Mucosa of stomach (tissue), 1 donor: ENCODE measurements around the gene GYG2.
"Not testable (repeated sequence)": the region's sequence is repeated elsewhere in the genome, so short reads cannot be mapped to it uniquely, and the experiment has no call there.

ENCODE experiments used
- H3K27me3 ChIP-seq: one replicate; pipeline ENCODE4 v1.7.0; 2013; ENCODE audit warnings: mild to moderate bottlenecking, low read length; ENCODE audit not compliant: control insufficient read depth, insufficient read depth
- H3K36me3 ChIP-seq: one replicate; pipeline ENCODE4 v1.7.0; 2013; ENCODE audit warnings: low read length; ENCODE audit not compliant: control insufficient read depth, insufficient read depth
- H3K4me1 ChIP-seq: one replicate; pipeline ENCODE4 v1.7.0; 2013; ENCODE audit warnings: mild to moderate bottlenecking, low read length; ENCODE audit not compliant: control insufficient read depth, insufficient read depth
- H3K4me3 ChIP-seq: one replicate; pipeline ENCODE4 v1.7.0; 2013; ENCODE audit warnings: low read length
- H3K9ac ChIP-seq: one replicate; pipeline ENCODE4 v1.7.0; 2013; ENCODE audit warnings: mild to moderate bottlenecking, low read length, moderate library complexity
- H3K9me3 ChIP-seq: one replicate; pipeline ENCODE4 v1.7.0; 2013; ENCODE audit warnings: mild to moderate bottlenecking, low read length, moderate library complexity; ENCODE audit not compliant: control insufficient read depth
- donor health status: Pancreatic carcinoma.

Gene GYG2

DNA sequence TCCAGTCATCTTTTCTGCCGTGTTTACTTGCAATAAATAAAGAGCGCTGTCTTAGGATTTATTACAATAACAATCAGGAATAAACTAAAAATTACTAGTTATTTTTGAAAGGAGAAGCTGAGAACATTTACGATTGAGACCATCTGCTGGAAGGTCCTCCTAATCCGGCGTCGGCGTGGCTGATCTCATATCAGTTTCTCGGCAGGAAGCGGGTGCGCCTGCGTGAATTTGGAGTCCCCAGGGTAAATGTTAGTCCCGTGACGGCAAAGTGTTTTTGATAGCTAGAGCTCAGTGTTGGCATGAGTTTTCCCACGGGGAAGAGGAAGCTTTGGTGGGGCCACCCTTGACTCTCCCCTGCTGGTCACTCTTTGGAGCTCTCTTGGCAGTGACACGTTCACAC is 31.9 kb upstream of the GYG2 start:
- not testable (repeated sequence) for H3K9ac ChIP-seq, H3K36me3 ChIP-seq

DNA sequence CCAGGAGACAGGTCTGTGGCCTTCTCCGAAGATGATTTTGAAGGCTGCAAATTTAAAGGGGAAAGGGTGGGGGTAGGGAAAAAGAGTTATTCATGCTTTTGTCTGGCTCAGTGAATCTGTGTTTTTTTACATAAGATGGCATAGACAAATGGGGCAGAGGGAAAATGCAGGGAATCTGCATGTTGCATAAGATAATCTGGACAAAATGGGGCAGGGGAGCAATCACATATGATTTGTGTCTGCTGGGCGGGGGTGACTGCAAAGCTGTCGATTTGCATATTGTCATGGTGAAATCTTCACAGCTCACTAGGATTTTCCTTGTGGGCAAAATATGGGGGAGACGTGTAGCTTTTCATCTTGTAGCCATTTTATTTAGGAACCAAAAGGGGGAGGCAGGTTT is 29.4 kb upstream of the GYG2 start:
- no peaks in the 10 kb centered on the region for H3K27me3 ChIP-seq
- H3K9ac ChIP-seq: no peak overlapping the region
- no peaks in the 10 kb centered on the region for H3K36me3 ChIP-seq
- no peaks in the 10 kb centered on the region for H3K9me3 ChIP-seq
- no peak overlapping the region for H3K4me3 ChIP-seq
- H3K4me1 ChIP-seq: no peaks in the 10 kb centered on the region

More for the DNA sequence above, 31.9 kb upstream of the GYG2 start:
- not testable (repeated sequence) for H3K4me1 ChIP-seq, H3K27me3 ChIP-seq, H3K9me3 ChIP-seq, H3K4me3 ChIP-seq

DNA sequence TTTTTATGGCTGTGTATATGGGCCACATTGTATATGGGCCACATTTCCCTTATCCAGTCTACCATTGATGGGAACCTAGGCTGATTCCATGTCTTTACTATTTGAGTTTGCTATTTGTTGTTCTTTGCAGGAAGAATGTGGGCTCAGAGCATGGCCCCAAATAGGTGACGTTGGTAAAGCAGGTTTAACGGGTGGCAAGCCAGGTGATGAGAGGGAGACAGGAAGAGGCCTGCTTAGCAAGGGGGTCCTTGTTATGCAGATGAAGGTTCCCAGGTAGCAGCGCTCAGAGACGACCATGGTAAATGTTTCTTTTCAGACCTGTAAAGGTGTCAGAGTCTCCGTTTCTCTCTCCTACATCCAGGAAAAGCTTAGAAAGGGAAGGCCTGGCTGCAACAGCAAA is 28.8 kb upstream of the GYG2 start:
- not testable (repeated sequence) for H3K9ac ChIP-seq, H3K4me1 ChIP-seq, H3K4me3 ChIP-seq, H3K27me3 ChIP-seq, H3K9me3 ChIP-seq, H3K36me3 ChIP-seq

DNA sequence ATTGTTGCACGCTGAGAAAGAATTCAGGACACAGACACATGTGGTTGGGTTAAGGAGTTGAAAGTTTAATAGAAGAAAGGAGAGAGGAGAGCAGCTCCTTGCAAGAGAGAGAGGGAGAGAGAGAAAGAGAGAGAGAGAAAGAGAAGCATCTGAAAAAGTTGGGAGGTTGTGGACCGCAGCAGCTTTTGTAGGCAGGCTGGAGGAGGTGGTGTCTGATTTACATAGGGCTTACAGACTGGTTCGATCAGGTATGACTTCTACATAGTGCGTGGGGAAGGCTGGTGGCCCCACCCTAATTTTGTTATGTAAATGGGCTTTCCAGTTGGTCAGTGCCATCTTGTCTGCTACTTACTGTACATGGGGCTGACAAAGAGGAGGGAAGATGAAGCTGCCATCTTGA is 27.5 kb upstream of the GYG2 start:
- Histone ChIP-seq H3K4me3 (no peak overlapping the region), H3K27me3 (no peaks in the 10 kb centered on the region), H3K4me1 (no peaks in the 10 kb centered on the region), H3K9me3 (no peaks in the 10 kb centered on the region), H3K9ac (no peak overlapping the region), H3K36me3 (no peaks in the 10 kb centered on the region)

- not testable (repeated sequence) for H3K9ac ChIP-seq, H3K36me3 ChIP-seq, H3K4me3 ChIP-seq, H3K4me1 ChIP-seq, H3K27me3 ChIP-seq, H3K9me3 ChIP-seq
These were observed 26.2 kb upstream of the GYG2 start for GRCh38 chrX:2802376-2803090.

DNA sequence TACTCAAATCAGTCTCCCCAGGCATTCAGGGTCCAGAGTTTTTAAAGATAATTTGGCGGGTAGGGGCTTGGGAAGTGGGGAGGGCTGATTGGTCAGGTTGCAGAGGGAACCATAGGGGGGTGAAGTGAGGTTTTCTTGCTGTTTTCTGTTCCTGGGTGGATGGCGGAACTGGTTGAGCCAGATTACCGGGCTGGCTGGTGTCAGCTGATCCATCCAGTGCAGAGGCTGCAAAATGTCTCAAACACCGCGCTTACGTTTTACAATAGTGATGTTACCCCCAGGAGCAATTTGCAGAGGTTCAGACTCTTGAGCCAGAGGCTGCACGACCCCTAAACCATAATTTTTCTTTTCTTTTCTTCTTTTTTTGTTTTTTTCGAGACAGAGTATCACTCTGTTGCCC is 25.2 kb upstream of the GYG2 start:
- not testable (repeated sequence) for H3K9ac ChIP-seq, H3K4me1 ChIP-seq, H3K27me3 ChIP-seq, H3K9me3 ChIP-seq, H3K36me3 ChIP-seq, H3K4me3 ChIP-seq

DNA sequence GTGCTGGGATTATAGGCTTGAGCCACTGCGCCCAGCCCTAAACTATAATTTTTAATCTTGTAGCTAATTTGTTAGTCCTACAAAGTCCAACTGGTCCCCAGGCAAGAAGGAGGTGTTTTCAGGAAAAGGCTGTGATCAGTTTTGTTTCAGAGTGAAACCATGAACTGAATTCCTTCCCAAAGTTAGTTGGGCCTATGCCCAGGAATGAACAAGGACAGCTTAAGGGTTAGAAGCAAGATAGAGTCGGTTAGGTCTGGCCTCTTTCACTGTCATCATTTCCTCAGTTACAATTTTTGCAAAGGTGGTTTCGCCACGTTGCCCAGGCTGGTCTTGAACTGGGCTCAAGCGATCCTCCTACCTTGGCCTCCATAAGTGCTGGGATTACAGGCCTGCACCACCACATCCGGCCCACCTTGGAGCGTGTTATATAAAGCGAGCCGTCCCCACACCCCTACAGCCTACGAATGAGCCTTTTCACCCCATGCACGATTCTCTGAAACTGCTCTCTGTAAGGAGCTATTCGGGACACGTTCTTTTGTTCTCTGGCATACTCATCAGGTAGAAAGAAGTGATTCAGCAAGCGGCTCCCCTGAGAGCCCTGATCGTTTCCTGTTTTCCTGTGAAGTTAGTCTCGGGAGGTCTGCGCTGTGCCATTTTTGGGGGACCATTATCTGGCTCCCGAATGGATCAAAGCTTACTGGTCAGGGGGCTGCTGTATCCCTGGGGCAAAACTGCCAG is 24.5 kb upstream of the GYG2 start:
- not testable (repeated sequence) for H3K4me1 ChIP-seq, H3K36me3 ChIP-seq, H3K9me3 ChIP-seq, H3K27me3 ChIP-seq, H3K4me3 ChIP-seq, H3K9ac ChIP-seq

GRCh38 chrX:2804858-2805257 is 23.9 kb upstream of the GYG2 start:
- H3K9me3 ChIP-seq, H3K9ac ChIP-seq, H3K36me3 ChIP-seq, H3K4me3 ChIP-seq, H3K4me1 ChIP-seq, H3K27me3 ChIP-seq: not testable (repeated sequence)

DNA sequence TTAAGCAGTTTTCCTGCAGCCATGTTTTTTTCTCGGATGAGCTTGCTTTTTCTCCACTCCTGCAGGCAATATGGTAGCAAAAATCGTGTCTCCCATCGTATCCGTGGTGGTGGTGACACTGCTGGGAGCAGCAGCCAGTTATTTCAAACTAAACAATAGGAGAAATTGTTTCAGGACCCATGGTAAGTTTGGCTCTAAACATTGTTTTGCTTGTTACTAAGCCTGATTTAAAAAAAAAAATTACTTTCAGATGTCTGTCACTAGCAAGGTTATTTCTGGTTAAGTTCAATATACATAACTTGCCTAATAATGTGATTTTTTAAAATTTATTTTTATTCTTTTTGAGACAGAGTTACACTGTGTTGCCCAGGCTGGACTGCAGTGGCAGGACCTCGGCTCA is 17.5 kb upstream of the GYG2 start:
- no peak overlapping the region for H3K9ac ChIP-seq
- no peaks in the 10 kb centered on the region for H3K4me1 ChIP-seq
- H3K27me3 ChIP-seq: no peaks in the 10 kb centered on the region
- H3K36me3 ChIP-seq: no peaks in the 10 kb centered on the region
- no peaks in the 10 kb centered on the region for H3K9me3 ChIP-seq
- H3K4me3 ChIP-seq: no peak overlapping the region

DNA sequence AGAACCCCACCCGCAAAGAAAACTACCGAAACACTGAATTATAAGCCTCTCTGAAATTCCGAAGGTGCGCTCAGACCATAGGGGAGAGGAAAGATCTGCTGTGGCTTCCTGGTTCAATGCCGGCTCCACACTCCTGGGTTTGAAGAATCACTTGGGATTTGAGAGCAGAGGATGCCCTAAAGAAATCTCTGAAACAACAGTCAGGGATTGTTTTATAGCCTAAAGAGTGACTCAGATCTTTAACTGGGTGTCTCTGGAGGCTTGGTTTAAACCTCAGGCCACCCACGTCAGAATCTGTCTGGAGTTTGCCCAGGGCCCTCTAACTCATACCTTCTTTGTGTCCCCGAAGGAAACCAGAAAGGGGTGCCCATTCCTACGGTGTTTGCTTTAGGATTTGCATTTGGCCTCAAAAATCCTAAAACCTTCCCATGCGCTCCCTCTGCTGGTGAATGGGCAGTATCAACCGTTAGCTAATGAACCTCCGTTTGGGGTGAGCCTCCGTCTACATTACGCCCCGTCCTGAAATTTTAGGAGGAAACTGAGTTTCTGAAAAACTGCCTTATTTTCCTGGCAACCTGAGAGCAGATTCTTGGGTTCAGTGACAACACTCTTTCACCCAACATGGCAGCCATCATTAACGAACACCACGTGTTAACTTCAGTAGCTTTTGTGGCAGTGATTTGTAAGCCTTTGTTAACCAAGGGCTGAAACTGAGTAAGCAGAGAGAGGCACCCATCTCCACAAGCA is 16.4 kb upstream of the GYG2 start:
- H3K9ac ChIP-seq, H3K4me3 ChIP-seq, H3K9me3 ChIP-seq, H3K27me3 ChIP-seq, H3K36me3 ChIP-seq, H3K4me1 ChIP-seq: not testable (repeated sequence)

GRCh38 chrX:2817036-2817435 is 11.7 kb upstream of the GYG2 start:
- no peaks in the 10 kb centered on the region for H3K9me3 ChIP-seq
- no peak overlapping the region for H3K9ac ChIP-seq
- H3K36me3 ChIP-seq: no peaks in the 10 kb centered on the region
- no peaks in the 10 kb centered on the region for H3K4me1 ChIP-seq
- no peak overlapping the region for H3K4me3 ChIP-seq
- H3K27me3 ChIP-seq: no peaks in the 10 kb centered on the region

DNA sequence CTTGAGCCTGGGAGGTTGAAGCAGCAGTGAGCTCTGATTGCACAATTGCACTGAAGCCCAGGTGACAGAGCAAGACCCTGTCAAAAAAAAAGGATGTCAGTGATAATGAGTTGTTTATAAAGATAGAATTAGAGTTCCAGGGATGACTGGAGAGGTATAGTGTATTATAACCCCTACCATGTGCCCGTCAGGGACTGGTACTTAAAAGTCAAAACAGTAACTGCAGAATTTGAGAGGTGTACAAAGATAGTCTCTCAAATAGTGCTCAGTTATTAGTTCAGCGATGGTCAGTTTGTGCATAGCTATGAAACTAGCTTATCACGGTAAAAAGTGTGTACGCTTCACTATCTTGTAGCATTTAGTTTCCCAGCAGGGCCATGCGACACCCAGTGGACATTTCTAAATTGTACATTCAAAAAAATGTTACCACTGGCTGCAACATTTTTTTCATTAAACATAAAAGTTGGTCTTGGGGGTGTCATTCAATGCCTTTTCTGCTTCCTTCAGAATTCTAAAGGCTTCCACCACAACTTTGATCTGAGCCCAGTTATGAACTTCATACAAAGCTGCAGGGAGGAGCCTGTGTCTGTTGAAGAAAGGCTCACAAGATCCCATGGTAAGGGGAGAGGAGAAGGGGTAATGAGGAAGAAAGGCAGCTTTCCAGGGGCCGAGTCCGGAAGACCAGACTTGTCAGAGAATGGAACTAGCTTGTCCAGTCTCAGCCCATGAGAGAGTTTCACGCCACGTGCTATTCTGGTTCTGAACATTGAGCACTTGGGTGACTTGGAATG is 9.2 kb upstream of the GYG2 start:
- no peak overlapping the region for H3K4me3 ChIP-seq
- H3K9ac ChIP-seq: no peak overlapping the region
- no peaks in the 10 kb centered on the region for H3K27me3 ChIP-seq
- no peaks in the 10 kb centered on the region for H3K9me3 ChIP-seq
- no peaks in the 10 kb centered on the region for H3K4me1 ChIP-seq
- H3K36me3 ChIP-seq: no peaks in the 10 kb centered on the region
